Vagina (tissue), 2 donors: ENCODE data around the gene KRT4. TPM values are rescaled to one million over a fixed set of nuclear protein-coding genes. Genes with fewer than 3 reads are reported as not detected.

ENCODE experiments used
- DNase-seq, 2 donors: peaks; one replicate each; pipeline ENCODE4 v3.0.0-alpha.2; 2017; ENCODE audit errors: extremely low spot score in 2 of 2
- H3K27ac ChIP-seq: fragments of 200-600 bp; sonication (generic); one replicate; pipeline ENCODE4 v1.5.1; 2019
- H3K27me3 ChIP-seq: fragments of 200-600 bp; sonication (generic); one replicate; pipeline ENCODE4 v1.5.1; 2019
- H3K36me3 ChIP-seq, 2 donors: fragments of 200-600 bp; sonication (generic); one replicate each; pipeline ENCODE4 v1.5.1; 2017 to 2019
- H3K4me1 ChIP-seq: fragments of 200-600 bp; sonication (generic); one replicate; pipeline ENCODE4 v1.5.1; 2019
- H3K4me3 ChIP-seq, 2 donors: fragments of 200-600 bp; sonication (generic); 1 replicate in 1 of 2; 2 replicates in 1 of 2; pipeline ENCODE4 v1.5.1; 2016 to 2019
- H3K9me3 ChIP-seq: fragments of 200-600 bp; sonication (generic); one replicate; pipeline ENCODE4 v1.5.1; 2019
- POLR2A ChIP-seq, 2 donors: fragments of 450-650 bp; IDR thresholded peaks; one replicate each; pipeline ENCODE4 v1.6.1; 2017; ENCODE audit warnings: antibody characterized with exemption in 2 of 2, mild to moderate bottlenecking in 2 of 2, moderate library complexity in 2 of 2
- POLR2AphosphoS5 ChIP-seq, 2 donors: sonication (generic); formaldehyde crosslinking; IDR thresholded peaks; one replicate each; pipeline ENCODE4 v1.9.0; 2017; ENCODE audit warnings: antibody characterized with exemption in 2 of 2, mild to moderate bottlenecking in 2 of 2, low read depth in 1 of 2; ENCODE audit not compliant: insufficient read depth in 1 of 2
- intact Hi-C: fragments of 100-400 bp; cut with DNase I; formaldehyde crosslinking; loops from one replicate; pipeline ENCODE4 v1.15.1; 2023
- total RNA-seq: library from RNA; depleted of rRNA; stranded (reverse); fragments of >200 nt; gene quantifications from one replicate; pipeline ENCODE4 v1.2.3, GENCODE V29; 2016
- TF ChIP-seq, protein P1 (sequence below), 3 experiments: fragments of 450-650 bp in 2 of 3; fragments of 200-600 bp in 1 of 3; sonication (generic) in 1 of 3; IDR thresholded peaks; one replicate each; pipeline ENCODE4 v1.5.1; 2017 to 2019; ENCODE audit warnings: antibody characterized with exemption in 3 of 3, mild to moderate bottlenecking in 2 of 3, moderate library complexity in 2 of 3

Gene KRT4
- total RNA-seq = 354 TPM

DNA sequence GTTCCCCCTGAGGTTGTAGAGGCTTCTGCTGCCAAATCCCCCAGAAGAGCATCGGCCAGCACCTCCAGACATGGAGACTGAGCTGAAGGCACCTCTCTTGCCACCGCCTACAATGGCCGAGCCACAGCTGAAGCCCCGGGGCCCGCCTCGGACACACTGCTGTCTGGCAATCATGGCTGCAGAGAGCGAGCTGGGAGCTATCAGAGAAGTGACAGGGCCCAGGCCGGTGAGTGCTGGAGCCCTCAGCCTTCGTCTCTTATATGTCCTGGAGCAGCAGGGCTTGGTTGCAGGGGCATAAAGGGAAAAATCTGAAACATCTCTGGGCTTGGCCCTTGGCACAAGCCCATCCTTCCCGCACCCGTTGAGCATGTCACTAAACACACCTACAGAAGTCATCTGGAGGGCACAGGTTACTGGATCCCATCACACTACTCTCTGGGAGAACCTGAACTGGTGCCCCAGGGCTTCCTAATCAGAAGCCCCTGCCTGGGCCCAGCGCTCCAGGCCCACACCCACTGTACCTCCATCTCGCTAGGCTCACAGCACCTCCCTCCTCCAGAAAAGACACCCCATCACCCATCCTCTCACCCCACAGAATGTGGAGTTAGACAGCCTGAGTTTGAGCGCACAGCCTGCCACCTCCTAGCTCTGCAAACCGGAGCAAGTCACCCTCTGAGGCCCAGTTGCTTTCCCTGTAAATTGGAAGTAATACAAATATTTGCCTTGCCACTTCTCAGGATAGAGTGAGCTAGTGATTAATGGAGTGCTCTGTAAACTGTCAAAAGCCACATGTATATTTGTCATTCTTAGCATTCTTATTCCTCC lies at the start of gene KRT4:
TSS of gene KRT4 (minus strand) at position 232 of the 825 bp plus-strand sequence. CDS start at position 174, 58 bp downstream.
- Histone ChIP-seq H3K4me1 (no peaks in the 10 kb centered on the region), H3K27ac (no peak within 1 kb of the TSS), H3K36me3 (no peaks in the 10 kb centered on the region), H3K4me3 (no peak within 1 kb of the TSS), H3K9me3 (no peaks in the 10 kb centered on the region), H3K27me3 (no peaks in the 10 kb centered on the region)
- TF ChIP-seq, protein P1, sequence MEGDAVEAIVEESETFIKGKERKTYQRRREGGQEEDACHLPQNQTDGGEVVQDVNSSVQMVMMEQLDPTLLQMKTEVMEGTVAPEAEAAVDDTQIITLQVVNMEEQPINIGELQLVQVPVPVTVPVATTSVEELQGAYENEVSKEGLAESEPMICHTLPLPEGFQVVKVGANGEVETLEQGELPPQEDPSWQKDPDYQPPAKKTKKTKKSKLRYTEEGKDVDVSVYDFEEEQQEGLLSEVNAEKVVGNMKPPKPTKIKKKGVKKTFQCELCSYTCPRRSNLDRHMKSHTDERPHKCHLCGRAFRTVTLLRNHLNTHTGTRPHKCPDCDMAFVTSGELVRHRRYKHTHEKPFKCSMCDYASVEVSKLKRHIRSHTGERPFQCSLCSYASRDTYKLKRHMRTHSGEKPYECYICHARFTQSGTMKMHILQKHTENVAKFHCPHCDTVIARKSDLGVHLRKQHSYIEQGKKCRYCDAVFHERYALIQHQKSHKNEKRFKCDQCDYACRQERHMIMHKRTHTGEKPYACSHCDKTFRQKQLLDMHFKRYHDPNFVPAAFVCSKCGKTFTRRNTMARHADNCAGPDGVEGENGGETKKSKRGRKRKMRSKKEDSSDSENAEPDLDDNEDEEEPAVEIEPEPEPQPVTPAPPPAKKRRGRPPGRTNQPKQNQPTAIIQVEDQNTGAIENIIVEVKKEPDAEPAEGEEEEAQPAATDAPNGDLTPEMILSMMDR (IDR thresholded peaks at IDR 0.05) = no peak
- TF ChIP-seq POLR2A (IDR thresholded peaks at IDR 0.05) (no peak), POLR2AphosphoS5 (IDR thresholded peaks at IDR 0.05; ENCODE audit: insufficient read depth in 1 of 2, low read depth in 1 of 2) (no peak)
- no peak for DNase-seq
- intact Hi-C loops = no loop called here

DNA sequence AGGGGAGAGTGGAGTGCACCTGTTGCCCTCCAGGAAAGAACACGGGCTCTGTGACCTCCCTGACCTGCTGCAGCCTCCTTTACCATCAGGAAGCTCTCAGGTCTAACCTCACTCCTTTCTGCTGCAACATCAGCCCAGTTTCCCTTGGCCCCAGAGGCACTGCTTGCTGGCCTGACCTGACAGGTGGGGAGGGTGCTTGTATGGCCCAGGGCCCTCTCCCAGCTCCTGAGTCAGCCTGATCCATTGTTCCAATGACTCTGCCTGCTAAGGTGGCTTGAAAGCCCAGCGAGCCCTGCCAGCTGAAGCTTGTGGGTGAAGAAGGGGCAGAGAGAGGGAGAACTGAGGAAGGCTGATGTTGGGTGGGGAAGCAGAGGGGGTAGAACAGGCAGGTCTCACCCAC lies 48.1 kb upstream of the KRT4 start:
- no peaks in the 10 kb centered on the region for H3K36me3 ChIP-seq
- H3K4me1 ChIP-seq = peaks cover 11% of the 10 kb centered on the region
- H3K4me3 ChIP-seq = no peak overlapping the region
- H3K27ac ChIP-seq = no peak overlapping the region
- intact Hi-C loops = no loop called here
- no peak for TF ChIP-seq POLR2A (IDR thresholded peaks at IDR 0.05)
- TF ChIP-seq, protein P1 (IDR thresholded peaks at IDR 0.05) = no peak
- no peak for TF ChIP-seq POLR2AphosphoS5 (IDR thresholded peaks at IDR 0.05; ENCODE audit: insufficient read depth in 1 of 2, low read depth in 1 of 2)
- DNase-seq = no peak
- H3K9me3 ChIP-seq = no peaks in the 10 kb centered on the region
- no peaks in the 10 kb centered on the region for H3K27me3 ChIP-seq

DNA sequence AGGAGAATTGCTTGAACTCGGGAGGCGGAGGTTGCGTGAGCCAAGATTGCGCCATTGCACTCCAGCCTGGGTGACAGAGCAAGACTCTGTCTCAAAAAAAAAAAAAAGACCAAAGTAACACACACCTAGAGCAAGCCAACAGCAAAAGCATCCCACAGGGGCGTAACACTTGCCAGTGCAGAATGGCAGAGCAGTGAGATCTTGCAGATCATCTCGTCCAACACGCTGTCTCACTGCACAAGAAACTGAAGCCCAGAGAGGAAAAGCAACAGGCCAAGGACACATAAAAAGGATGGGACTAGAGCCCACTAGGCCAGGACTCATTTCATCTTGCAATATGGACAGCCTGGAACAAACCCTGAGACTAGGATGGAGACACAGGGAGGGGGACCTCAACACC lies 47.6 kb upstream of the KRT4 start:
- DNase-seq = peak in 1 of 2 donors; percentile 67
- Histone ChIP-seq H3K9me3 (no peaks in the 10 kb centered on the region), H3K4me1 (peaks cover 10% of the 10 kb centered on the region), H3K27me3 (no peaks in the 10 kb centered on the region), H3K27ac (peak overlapping the region; percentile 36), H3K4me3 (no peak overlapping the region), H3K36me3 (no peaks in the 10 kb centered on the region)
- intact Hi-C loops = no loop called here
- TF ChIP-seq POLR2AphosphoS5 (IDR thresholded peaks at IDR 0.05; ENCODE audit: insufficient read depth in 1 of 2, low read depth in 1 of 2) (no peak), POLR2A (IDR thresholded peaks at IDR 0.05) (no peak)
- TF ChIP-seq, protein P1 (IDR thresholded peaks at IDR 0.05) = no peak

DNA sequence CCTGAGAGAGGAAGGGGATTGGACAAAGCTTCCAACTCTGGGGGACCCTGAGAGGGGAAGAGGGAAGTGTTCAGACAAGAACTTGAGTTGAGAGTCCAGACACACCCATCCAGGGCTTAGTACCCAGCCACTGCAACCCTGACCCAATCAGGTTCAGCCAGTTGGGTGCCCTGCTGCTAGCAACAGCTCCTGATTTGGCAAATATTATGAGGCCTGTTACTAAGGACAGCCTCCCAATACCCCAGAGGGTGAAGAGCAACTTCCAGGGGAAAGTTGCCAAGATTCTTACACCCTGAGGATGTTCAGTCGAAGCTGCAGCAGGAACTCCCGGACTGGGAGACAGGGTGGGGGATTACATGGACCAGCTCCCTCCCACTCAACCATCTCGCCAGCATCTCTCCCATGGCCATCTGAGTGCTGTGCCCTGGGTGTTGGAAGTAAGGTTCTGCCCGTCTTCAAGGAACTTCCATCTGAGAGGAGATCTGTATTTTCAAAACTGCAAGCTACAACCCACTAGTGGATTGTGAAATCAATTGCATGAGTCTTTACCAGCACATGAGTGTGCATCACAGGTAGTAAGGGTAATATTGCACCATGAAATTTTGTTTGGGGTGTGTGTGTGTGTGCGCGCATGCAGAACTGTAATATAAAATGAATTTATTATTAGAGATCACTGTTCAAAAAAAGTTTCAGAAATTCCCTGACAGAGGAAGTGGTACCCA lies 46.3 kb upstream of the KRT4 start:
- Histone ChIP-seq H3K4me3 (no peak overlapping the region), H3K27me3 (no peaks in the 10 kb centered on the region), H3K4me1 (peaks cover 10% of the 10 kb centered on the region), H3K36me3 (no peaks in the 10 kb centered on the region), H3K27ac (peak overlapping the region; percentile 36), H3K9me3 (no peaks in the 10 kb centered on the region)
- no peak for DNase-seq
- intact Hi-C loops = no loop called here
- TF ChIP-seq, protein P1 (IDR thresholded peaks at IDR 0.05) = no peak
- TF ChIP-seq POLR2AphosphoS5 (IDR thresholded peaks at IDR 0.05; ENCODE audit: insufficient read depth in 1 of 2, low read depth in 1 of 2) (peak in 1 of 2 donors; percentile 36), POLR2A (IDR thresholded peaks at IDR 0.05) (no peak)
